ENCODE results near the gene CEBPB.

Gene CEBPB

GRCh38 chr20:50186151-50186885, 4.3 kb upstream of the CEBPB start:
- TF ChIP-seq MAX (IDR thresholded peaks at IDR 0.05): peak; percentile 42; the same call in 1 of the 2 replicates
- TF ChIP-seq EP300 (IDR thresholded peaks at IDR 0.05; ENCODE audit: borderline replicate concordance): no peak
- no peak for TF ChIP-seq YY1 (IDR thresholded peaks at IDR 0.05; ENCODE audit: low read depth)
- peak; percentile 99 for TF ChIP-seq RAD21 (IDR thresholded peaks at IDR 0.05; ENCODE audit: low read depth)
- no peak for TF ChIP-seq TAF1 (IDR thresholded peaks at IDR 0.05; ENCODE audit: low read depth)

- TF ChIP-seq, protein P1, sequence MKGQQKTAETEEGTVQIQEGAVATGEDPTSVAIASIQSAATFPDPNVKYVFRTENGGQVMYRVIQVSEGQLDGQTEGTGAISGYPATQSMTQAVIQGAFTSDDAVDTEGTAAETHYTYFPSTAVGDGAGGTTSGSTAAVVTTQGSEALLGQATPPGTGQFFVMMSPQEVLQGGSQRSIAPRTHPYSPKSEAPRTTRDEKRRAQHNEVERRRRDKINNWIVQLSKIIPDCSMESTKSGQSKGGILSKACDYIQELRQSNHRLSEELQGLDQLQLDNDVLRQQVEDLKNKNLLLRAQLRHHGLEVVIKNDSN (IDR thresholded peaks at IDR 0.05): peak; percentile 33; the same call in 1 of the 2 replicates
- TF ChIP-seq RAD21 (IDR thresholded peaks at IDR 0.05; ENCODE audit: low read depth) (no peak), NFIC (IDR thresholded peaks at IDR 0.05) (no peak), EGR1 (IDR thresholded peaks at IDR 0.05) (no peak), TAF1 (IDR thresholded peaks at IDR 0.05; ENCODE audit: low read depth) (no peak)
Measured at GRCh38 chr20:50186987-50187402, 3.6 kb upstream of the CEBPB start.

GRCh38 chr20:50187403-50188051, 3.1 kb upstream of the CEBPB start:
- peak; percentile 95 for TF ChIP-seq CEBPB (IDR thresholded peaks at IDR 0.05)
- TF ChIP-seq EP300 (IDR thresholded peaks at IDR 0.05; ENCODE audit: borderline replicate concordance): no peak
- TF ChIP-seq TEAD4 (IDR thresholded peaks at IDR 0.05): no peak
- 0 out of 2 replicates have a peak, but pooled peaks have one; percentile 9 for TF ChIP-seq MAX (IDR thresholded peaks at IDR 0.05)
- TF ChIP-seq FOXM1 (IDR thresholded peaks at IDR 0.05; ENCODE audit: borderline replicate concordance, low read depth): no peak
- TF ChIP-seq RAD21 (IDR thresholded peaks at IDR 0.05; ENCODE audit: low read depth): no peak
- TF ChIP-seq TCF12 (IDR thresholded peaks at IDR 0.05; ENCODE audit: low read depth): 0 out of 2 replicates have a peak, but pooled peaks have one; percentile 46
- TF ChIP-seq CREB1 (IDR thresholded peaks at IDR 0.05; ENCODE audit: low read depth): peak; percentile 16; the same call in 1 of the 2 replicates
- peak; percentile 67; the same call in 1 of the 2 replicates for TF ChIP-seq ZBTB7A (IDR thresholded peaks at IDR 0.05; ENCODE audit: low read depth)

DNA sequence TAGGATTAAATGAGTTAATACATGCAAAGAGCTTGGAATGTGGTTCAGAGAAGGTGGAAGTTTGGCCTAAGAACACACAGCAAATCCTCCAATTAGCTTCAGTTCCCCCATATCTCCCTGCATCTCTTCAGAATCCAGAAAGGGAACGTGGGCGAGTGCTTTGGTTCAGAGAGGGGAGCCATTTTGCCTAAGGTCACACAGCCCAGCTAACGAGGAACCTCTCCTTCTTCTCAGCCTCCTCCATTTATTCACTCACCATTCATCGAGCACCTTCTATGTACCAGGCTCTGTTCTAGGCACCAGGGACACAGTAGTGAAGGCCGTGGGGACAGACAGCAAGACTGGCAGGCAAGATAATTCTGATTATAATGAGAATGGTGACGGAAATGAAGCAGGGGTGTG, 2.3 kb upstream of the CEBPB start:
- no peak for TF ChIP-seq CREB1 (IDR thresholded peaks at IDR 0.05; ENCODE audit: low read depth)
- TF ChIP-seq NFIC (IDR thresholded peaks at IDR 0.05): no peak
- no peak for TF ChIP-seq ZBTB7A (IDR thresholded peaks at IDR 0.05; ENCODE audit: low read depth)
- no peak for TF ChIP-seq MAX (IDR thresholded peaks at IDR 0.05)
- no peak for TF ChIP-seq RAD21 (IDR thresholded peaks at IDR 0.05; ENCODE audit: low read depth)
- TF ChIP-seq REST (IDR thresholded peaks at IDR 0.05; ENCODE audit: low read depth): no peak

- TF ChIP-seq, protein P1 (IDR thresholded peaks at IDR 0.05): no peak
- no peak for TF ChIP-seq EGR1 (IDR thresholded peaks at IDR 0.05)
- TF ChIP-seq FOXM1 (IDR thresholded peaks at IDR 0.05; ENCODE audit: borderline replicate concordance, low read depth): no peak
- no peak for TF ChIP-seq EP300 (IDR thresholded peaks at IDR 0.05; ENCODE audit: borderline replicate concordance)
Measured at GRCh38 chr20:50188879-50189680, 1.6 kb upstream of the CEBPB start.

DNA sequence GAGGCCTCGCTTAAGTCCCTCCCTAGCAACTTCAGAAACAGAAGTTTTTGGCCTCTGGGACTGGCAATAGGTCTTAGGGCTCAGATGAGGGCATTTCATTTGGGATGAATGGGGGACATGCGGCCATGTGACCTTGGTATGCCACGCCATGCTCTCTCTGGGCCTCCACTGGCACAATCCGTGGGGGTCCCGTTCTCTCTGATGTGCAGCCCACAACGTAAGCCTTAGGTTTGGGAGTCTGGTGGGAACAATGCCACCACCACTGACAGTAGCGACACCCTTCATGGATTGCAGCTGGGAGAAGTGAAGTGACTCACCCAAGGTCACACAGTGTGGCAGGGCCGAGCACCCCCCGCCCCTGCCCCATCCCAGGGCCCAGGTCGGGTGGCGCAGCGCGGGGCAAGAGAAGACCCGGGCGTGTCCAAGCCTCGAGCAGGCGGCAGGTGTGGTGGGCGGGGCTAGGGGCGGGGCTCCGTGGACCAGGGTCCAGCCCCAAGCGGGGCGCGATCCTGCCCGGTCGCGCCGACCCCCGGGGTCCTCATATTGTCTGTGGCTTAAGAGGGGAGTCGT, 864 bp upstream of the CEBPB start:
- TF ChIP-seq YY1 (IDR thresholded peaks at IDR 0.05; ENCODE audit: low read depth): no peak
- TF ChIP-seq TEAD4 (IDR thresholded peaks at IDR 0.05): no peak
- TF ChIP-seq MAX (IDR thresholded peaks at IDR 0.05): peak; percentile 14; the same call in 1 of the 2 replicates

DNA sequence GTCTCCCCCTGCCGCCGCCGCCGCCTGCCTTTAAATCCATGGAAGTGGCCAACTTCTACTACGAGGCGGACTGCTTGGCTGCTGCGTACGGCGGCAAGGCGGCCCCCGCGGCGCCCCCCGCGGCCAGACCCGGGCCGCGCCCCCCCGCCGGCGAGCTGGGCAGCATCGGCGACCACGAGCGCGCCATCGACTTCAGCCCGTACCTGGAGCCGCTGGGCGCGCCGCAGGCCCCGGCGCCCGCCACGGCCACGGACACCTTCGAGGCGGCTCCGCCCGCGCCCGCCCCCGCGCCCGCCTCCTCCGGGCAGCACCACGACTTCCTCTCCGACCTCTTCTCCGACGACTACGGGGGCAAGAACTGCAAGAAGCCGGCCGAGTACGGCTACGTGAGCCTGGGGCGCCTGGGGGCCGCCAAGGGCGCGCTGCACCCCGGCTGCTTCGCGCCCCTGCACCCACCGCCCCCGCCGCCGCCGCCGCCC, 474 bp downstream of the CEBPB start:
- TF ChIP-seq EGR1 (IDR thresholded peaks at IDR 0.05): peak; percentile 83
- TF ChIP-seq, protein P1 (IDR thresholded peaks at IDR 0.05): no peak

Data from Ishikawa (cell line).